GM19043 (cell line): ENCODE results near the gene CSAD.

Source experiments
- ATAC-seq: cut with Tn5 transposase; IDR thresholded peaks from one replicate; pipeline ENCODE4 v1.9.1; 2021; ENCODE audit warnings: low read depth; ENCODE audit not compliant: unreplicated experiment

The CSAD gene

GRCh38 chr12:53200458-53201176 lies 19.9 kb upstream of the CSAD start:
- no peak for ATAC-seq

DNA sequence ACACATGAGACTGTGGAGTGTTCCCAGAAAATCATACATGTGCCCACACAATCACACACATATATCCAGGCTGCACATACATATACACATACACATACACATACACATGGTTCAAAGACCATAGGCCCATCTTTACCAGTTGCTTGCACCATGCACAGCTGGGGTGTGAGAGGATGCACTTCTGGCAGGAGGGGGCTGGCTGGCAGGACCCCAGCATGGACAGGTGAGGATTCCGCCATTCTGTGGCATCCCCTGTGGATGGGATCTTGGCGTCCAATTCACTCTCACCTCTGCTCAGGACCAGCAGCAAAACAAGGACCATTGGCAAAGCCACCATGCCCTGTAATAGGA lies 19.4 kb upstream of the CSAD start:
- ATAC-seq: no peak

GRCh38 chr12:53199700-53200099 lies 19.0 kb upstream of the CSAD start:
- ATAC-seq: no peak

DNA sequence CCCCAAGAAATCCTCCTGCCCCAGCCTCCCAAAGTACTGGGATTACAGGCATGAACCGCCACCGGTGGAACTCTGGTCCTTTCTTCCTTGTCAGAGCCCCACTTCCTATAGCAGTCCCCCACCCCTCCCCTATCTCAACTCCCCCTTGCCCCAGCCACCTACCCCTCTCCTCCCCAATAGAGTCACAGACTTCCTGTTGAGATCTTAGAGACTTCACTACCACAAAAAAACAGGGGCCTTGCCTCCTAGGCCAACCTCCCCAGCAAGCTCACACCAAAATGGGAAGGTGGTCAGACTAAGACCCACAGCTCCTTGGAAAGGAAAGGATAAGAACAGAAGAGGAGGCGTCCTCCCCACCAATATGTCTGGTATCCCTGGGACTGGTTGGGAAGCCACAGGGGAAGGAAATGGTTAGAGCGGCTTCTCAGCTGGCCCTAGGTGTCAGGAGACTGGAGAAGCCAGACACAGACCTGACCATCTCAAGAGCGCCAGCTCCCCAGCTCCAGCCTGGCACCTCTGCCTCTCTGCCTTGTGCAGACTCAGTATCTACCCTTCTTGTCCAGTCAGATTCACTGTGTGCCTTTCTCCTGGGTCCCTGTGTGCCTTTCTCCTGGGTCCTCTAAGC lies 17.9 kb upstream of the CSAD start:
- ATAC-seq: no peak

DNA sequence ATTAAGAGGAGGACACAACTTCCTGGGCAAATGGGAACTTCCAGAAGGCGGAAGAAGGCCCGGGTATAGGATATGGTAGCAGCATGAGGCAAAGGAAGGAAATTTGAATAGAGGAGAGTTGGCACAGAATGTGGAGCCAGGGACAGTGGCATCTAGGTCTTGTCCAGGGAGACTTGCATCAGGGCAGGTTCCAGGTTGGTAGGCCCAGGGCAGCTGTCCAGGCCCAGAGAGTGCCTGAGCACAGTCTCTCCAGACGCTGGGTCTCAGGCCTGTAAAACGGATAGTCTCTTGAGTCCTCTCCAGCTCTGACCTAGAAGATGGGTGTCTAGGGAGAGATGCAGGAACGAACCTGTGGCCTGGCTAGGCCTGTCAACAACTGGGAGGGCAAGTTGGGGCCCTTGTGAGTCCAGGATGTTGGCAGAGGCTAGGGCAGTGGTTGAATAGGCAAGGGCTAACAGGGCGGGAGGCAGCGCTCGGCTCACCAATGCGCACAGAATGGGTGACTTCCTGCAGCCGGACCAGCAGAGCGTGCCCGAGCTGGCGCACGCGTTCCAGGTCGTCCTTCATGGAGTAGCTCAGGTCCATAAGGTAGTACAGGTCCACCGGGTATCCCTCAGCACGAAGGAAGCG lies 16.4 kb upstream of the CSAD start:
- no peak for ATAC-seq

- ATAC-seq: no peak
These were observed 15.8 kb upstream of the CSAD start for GRCh38 chr12:53196486-53196885.

DNA sequence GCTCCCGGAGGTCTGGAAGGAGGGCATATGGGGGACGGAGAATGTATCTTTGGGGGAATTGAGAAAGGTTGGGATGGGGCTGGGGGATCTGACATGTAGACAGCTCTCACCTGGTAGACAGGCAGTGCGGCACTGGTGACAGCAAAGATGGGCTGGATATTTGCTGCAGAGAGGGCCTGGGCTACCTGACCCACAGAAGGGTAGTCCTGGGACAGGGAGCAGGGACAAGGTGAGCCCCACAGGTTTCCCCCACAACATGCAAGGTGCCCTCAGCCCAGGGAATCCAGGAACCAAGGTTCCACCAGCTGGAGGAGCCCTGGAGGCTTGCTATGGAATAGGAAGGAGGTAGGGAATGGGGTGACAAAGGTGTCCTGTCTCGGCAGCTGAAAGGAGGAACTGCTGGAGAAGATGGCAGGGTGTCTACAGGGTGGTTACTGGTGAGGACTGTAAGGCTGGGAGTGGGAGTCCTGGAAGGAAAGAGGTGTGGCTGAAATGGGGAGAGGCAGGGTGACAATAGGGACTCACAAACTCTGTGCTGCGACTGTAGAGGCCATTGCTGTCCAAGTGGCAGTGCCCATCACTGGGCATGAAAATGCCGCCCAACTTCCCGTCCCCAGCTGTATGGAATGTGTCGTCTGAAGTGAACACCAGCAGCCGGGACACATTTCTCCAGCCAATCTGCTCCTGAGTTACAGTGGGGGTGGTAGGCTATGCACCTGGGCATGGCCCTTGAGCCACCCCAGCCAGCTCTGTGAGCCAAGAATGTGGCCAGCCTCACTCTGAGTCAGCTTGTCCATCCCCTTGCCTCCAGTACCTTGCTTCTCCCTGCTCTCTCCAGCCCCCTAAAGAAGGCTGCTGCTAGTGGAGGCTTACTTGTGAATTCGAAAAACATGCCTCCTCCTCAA lies 15.0 kb upstream of the CSAD start:
- no peak for ATAC-seq

- ATAC-seq: no peak
These were observed 14.2 kb upstream of the CSAD start for GRCh38 chr12:53194973-53195372.

- ATAC-seq: no peak
These were observed 13.4 kb upstream of the CSAD start for GRCh38 chr12:53193985-53194716.

GRCh38 chr12:53193040-53193439 lies 12.3 kb upstream of the CSAD start:
- ATAC-seq: no peak

GRCh38 chr12:53192531-53193021 lies 11.9 kb upstream of the CSAD start:
- ATAC-seq: no peak

GRCh38 chr12:53191885-53192530 lies 11.3 kb upstream of the CSAD start:
- no peak for ATAC-seq

- ATAC-seq: no peak
These were observed 10.6 kb upstream of the CSAD start for GRCh38 chr12:53191096-53191884.

GRCh38 chr12:53190108-53190729 lies 9.5 kb upstream of the CSAD start:
- ATAC-seq: no peak

DNA sequence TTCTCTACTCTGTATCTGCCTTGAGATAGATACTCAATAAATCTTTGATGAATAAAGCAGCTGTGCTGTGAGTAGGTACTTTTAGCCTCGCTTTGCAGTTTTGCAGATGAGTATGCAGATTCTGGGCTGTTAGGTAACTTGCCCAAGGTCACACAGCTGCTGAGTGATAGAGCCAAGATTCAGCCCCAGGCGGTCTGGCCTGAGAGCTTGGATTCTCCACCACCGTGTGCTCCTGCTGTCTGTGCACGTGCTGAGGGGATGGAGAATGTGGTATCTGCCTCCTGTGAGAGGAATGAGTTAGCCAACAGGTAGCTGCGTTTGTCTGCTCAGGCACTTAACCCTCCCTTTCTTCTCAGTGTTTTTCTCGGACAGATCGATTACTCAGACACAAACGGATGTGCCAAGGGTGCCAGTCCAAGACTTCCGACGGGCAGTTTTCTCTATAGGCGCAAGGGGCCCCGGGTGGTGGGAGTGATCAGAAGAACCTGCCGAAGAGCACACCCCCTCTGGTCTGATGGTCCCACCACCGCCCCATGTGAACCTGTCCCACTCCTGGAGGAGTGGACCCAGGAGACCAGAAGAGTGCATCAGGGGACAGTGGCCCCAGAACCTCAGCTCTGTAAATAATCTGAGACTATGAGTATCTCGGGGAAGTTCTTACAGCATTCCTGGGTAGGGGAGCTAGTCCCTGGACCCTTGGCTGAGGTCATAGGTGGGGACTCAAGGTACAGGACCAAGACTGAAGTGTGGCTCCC lies 6.6 kb upstream of the CSAD start:
- ATAC-seq: no peak

- ATAC-seq: no peak
These were observed 6.0 kb upstream of the CSAD start for GRCh38 chr12:53186745-53187144.

DNA sequence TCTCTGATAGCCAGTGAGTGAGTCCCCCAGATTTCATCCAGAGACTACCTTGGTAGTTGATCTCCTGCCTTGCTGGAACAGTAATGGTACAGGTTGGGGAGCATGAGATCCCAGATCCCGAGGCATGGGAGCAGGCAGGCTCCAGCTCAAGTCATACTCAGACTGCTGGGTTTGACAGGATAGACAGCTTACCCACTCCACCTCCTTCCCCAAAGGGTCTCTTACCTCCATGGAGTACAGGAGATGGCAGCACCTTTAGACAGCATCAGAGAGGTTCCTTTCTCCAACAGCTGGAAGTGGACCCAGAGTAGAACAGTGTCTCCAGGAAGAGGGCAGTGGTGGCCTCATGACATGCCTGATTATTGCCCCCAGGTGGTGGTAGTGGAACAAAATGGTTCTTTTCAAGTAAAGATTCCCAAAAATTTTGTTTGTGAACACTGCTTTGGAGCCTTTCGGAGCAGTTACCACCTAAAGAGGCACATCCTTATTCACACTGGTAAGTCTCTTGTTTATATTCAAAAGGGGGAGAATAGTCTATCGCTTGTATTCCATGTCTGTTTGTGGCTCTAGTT lies 4.9 kb upstream of the CSAD start:
- ATAC-seq: no peak
